Stomach smooth muscle (tissue), 2 donors: ENCODE results near the gene OPALIN.

Experiments used
- H3K27ac ChIP-seq: one replicate; pipeline ENCODE4 v1.7.0; 2013; ENCODE audit warnings: mild to moderate bottlenecking, low read length, inconsistent platforms
- H3K27me3 ChIP-seq, 2 donors: one replicate each; pipeline ENCODE4 v1.7.0; 2013; ENCODE audit warnings: low read length in 2 of 2; ENCODE audit not compliant: insufficient read depth in 2 of 2, control insufficient read depth in 1 of 2
- H3K36me3 ChIP-seq, 2 donors: one replicate each; pipeline ENCODE4 v1.7.0; 2013; ENCODE audit warnings: low read length in 2 of 2; ENCODE audit not compliant: control insufficient read depth in 2 of 2, insufficient read depth in 2 of 2
- H3K4me1 ChIP-seq: one replicate; pipeline ENCODE4 v1.7.0; 2013; ENCODE audit warnings: low read length; ENCODE audit not compliant: control insufficient read depth, insufficient read depth
- H3K4me3 ChIP-seq, 2 donors: one replicate each; pipeline ENCODE4 v1.7.0; 2013; ENCODE audit warnings: low read length in 2 of 2
- H3K9ac ChIP-seq, 2 donors: one replicate each; pipeline ENCODE4 v1.7.0; 2013; ENCODE audit warnings: low read length in 2 of 2, mild to moderate bottlenecking in 1 of 2
- H3K9me3 ChIP-seq, 2 donors: one replicate each; pipeline ENCODE4 v1.7.0; 2013; ENCODE audit warnings: low read length in 2 of 2; ENCODE audit not compliant: control insufficient read depth in 2 of 2
- donor health status: healthy.
- donor health status: Pancreatic carcinoma.

Gene OPALIN

GRCh38 chr10:96374004-96374403 lies 15.2 kb upstream of the OPALIN start:
- Histone ChIP-seq H3K9me3 (no peaks in the 10 kb centered on the region), H3K27ac (no peak overlapping the region), H3K9ac (no peak overlapping the region), H3K36me3 (no peaks in the 10 kb centered on the region), H3K27me3 (no peaks in the 10 kb centered on the region), H3K4me3 (no peak overlapping the region), H3K4me1 (peaks cover 23% of the 10 kb centered on the region)

GRCh38 chr10:96371356-96371755 lies 12.6 kb upstream of the OPALIN start:
- no peaks in the 10 kb centered on the region for H3K27me3 ChIP-seq
- H3K4me3 ChIP-seq = no peak overlapping the region
- no peak overlapping the region for H3K27ac ChIP-seq
- no peak overlapping the region for H3K9ac ChIP-seq
- no peaks in the 10 kb centered on the region for H3K9me3 ChIP-seq
- peaks cover 7% of the 10 kb centered on the region for H3K4me1 ChIP-seq
- H3K36me3 ChIP-seq = no peaks in the 10 kb centered on the region

GRCh38 chr10:96370584-96371157 lies 11.9 kb upstream of the OPALIN start:
- Histone ChIP-seq H3K4me1 (peaks cover 7% of the 10 kb centered on the region), H3K9me3 (no peaks in the 10 kb centered on the region), H3K4me3 (no peak overlapping the region), H3K9ac (no peak overlapping the region), H3K27ac (no peak overlapping the region), H3K27me3 (no peaks in the 10 kb centered on the region), H3K36me3 (no peaks in the 10 kb centered on the region)

GRCh38 chr10:96369890-96370583 lies 11.2 kb upstream of the OPALIN start:
- no peak overlapping the region for H3K4me3 ChIP-seq
- no peaks in the 10 kb centered on the region for H3K27me3 ChIP-seq
- peaks cover 5% of the 10 kb centered on the region for H3K4me1 ChIP-seq
- no peak overlapping the region for H3K9ac ChIP-seq
- H3K9me3 ChIP-seq = no peaks in the 10 kb centered on the region
- no peak overlapping the region for H3K27ac ChIP-seq
- H3K36me3 ChIP-seq = no peaks in the 10 kb centered on the region

- no peaks in the 10 kb centered on the region for H3K27me3 ChIP-seq
- no peaks in the 10 kb centered on the region for H3K9me3 ChIP-seq
- no peak overlapping the region for H3K4me3 ChIP-seq
- no peak overlapping the region for H3K9ac ChIP-seq
- H3K27ac ChIP-seq = no peak overlapping the region
- no peaks in the 10 kb centered on the region for H3K36me3 ChIP-seq
- H3K4me1 ChIP-seq = no peaks in the 10 kb centered on the region
These were observed 10.2 kb upstream of the OPALIN start for GRCh38 chr10:96368971-96369370.

GRCh38 chr10:96367470-96367869 lies 8.7 kb upstream of the OPALIN start:
- H3K9me3 ChIP-seq = no peaks in the 10 kb centered on the region

GRCh38 chr10:96366508-96366907 lies 7.7 kb upstream of the OPALIN start:
- no peaks in the 10 kb centered on the region for H3K27me3 ChIP-seq
- H3K9ac ChIP-seq = no peak overlapping the region
- H3K4me1 ChIP-seq = no peaks in the 10 kb centered on the region
- H3K36me3 ChIP-seq = no peaks in the 10 kb centered on the region
- no peak overlapping the region for H3K27ac ChIP-seq
- no peaks in the 10 kb centered on the region for H3K9me3 ChIP-seq
- no peak overlapping the region for H3K4me3 ChIP-seq

More at GRCh38 chr10:96367470-96367869, 8.7 kb upstream of the OPALIN start:
- H3K9ac ChIP-seq = no peak overlapping the region
- no peak overlapping the region for H3K4me3 ChIP-seq
- H3K27me3 ChIP-seq = no peaks in the 10 kb centered on the region
- no peaks in the 10 kb centered on the region for H3K4me1 ChIP-seq
- H3K27ac ChIP-seq = no peak overlapping the region
- H3K36me3 ChIP-seq = no peaks in the 10 kb centered on the region

- Histone ChIP-seq H3K9ac (no peak overlapping the region), H3K9me3 (no peaks in the 10 kb centered on the region), H3K4me1 (no peaks in the 10 kb centered on the region), H3K27me3 (no peaks in the 10 kb centered on the region), H3K27ac (no peak overlapping the region), H3K36me3 (no peaks in the 10 kb centered on the region), H3K4me3 (no peak overlapping the region)
These were observed 6.8 kb upstream of the OPALIN start for GRCh38 chr10:96365571-96365970.

GRCh38 chr10:96360766-96361165 lies 2.0 kb upstream of the OPALIN start:
- Histone ChIP-seq H3K27ac (no peak overlapping the region), H3K9ac (no peak overlapping the region), H3K36me3 (no peaks in the 10 kb centered on the region), H3K4me1 (no peaks in the 10 kb centered on the region), H3K9me3 (no peaks in the 10 kb centered on the region), H3K27me3 (peaks cover 3 to 11% of the 10 kb centered on the region in 2 donors), H3K4me3 (no peak overlapping the region)

GRCh38 chr10:96360331-96360730 lies 1.5 kb upstream of the OPALIN start:
- H3K4me1 ChIP-seq = no peaks in the 10 kb centered on the region
- no peak overlapping the region for H3K27ac ChIP-seq
- no peaks in the 10 kb centered on the region for H3K36me3 ChIP-seq

GRCh38 chr10:96359616-96360015 lies 814 bp upstream of the OPALIN start:
- no peaks in the 10 kb centered on the region for H3K9me3 ChIP-seq
- no peaks in the 10 kb centered on the region for H3K4me1 ChIP-seq
- H3K9ac ChIP-seq = no peak overlapping the region
- H3K36me3 ChIP-seq = no peaks in the 10 kb centered on the region
- no peak overlapping the region for H3K4me3 ChIP-seq
- no peak overlapping the region for H3K27ac ChIP-seq
- peaks cover 3 to 11% of the 10 kb centered on the region in 2 donors for H3K27me3 ChIP-seq

More at GRCh38 chr10:96360331-96360730, 1.5 kb upstream of the OPALIN start:
- Histone ChIP-seq H3K27me3 (peaks cover 3 to 11% of the 10 kb centered on the region in 2 donors), H3K4me3 (no peak overlapping the region), H3K9me3 (no peaks in the 10 kb centered on the region), H3K9ac (no peak overlapping the region)
